ENCODE results near the gene PLTP.
"Not testable (repeated sequence)": the region's sequence is repeated elsewhere in the genome, so short reads cannot be mapped to it uniquely, and the experiment has no call there.

Gene PLTP

GRCh38 chr20:45919542-45920399 is 7.8 kb upstream of the PLTP start:
- DNase-seq (ENCODE audit: low spot score) = no peak

GRCh38 chr20:45918779-45919537 is 7.0 kb upstream of the PLTP start:
- DNase-seq (ENCODE audit: low spot score) = no peak

- no peak for DNase-seq (ENCODE audit: low spot score)
Measured at GRCh38 chr20:45918182-45918737, 6.3 kb upstream of the PLTP start.

GRCh38 chr20:45917790-45918141 is 5.8 kb upstream of the PLTP start:
- DNase-seq (ENCODE audit: low spot score) = no peak

- DNase-seq (ENCODE audit: low spot score) = no peak
Measured at GRCh38 chr20:45913116-45913515, 1.2 kb upstream of the PLTP start.

GRCh38 chr20:45912344-45912682 is 358 bp upstream of the PLTP start:
- DNase-seq (ENCODE audit: low spot score) = no peak

GRCh38 chr20:45910670-45911485 is 1.1 kb downstream of the PLTP start:
- peak; percentile 98 for DNase-seq (ENCODE audit: low spot score)

GRCh38 chr20:45909817-45910669 is 1.9 kb downstream of the PLTP start:
- DNase-seq (ENCODE audit: low spot score) = no peak

GRCh38 chr20:45909336-45909808 is 2.6 kb downstream of the PLTP start:
- no peak for DNase-seq (ENCODE audit: low spot score)

GRCh38 chr20:45908084-45908483 is 3.9 kb downstream of the PLTP start:
- no peak for DNase-seq (ENCODE audit: low spot score)

GRCh38 chr20:45907219-45907948 is 4.6 kb downstream of the PLTP start:
- no peak for DNase-seq (ENCODE audit: low spot score)

GRCh38 chr20:45905505-45906079 is 6.4 kb downstream of the PLTP start:
- no peak for DNase-seq (ENCODE audit: low spot score)

- DNase-seq (ENCODE audit: low spot score) = no peak
Measured at GRCh38 chr20:45904583-45905504, 7.1 kb downstream of the PLTP start.

- no peak for DNase-seq (ENCODE audit: low spot score)
Measured at GRCh38 chr20:45902199-45902701, 9.7 kb downstream of the PLTP start.

GRCh38 chr20:45901332-45901731 is 10.6 kb downstream of the PLTP start:
- DNase-seq (ENCODE audit: low spot score) = not testable (repeated sequence)

GRCh38 chr20:45899046-45899835 is 12.7 kb downstream of the PLTP start:
- DNase-seq (ENCODE audit: low spot score) = no peak

- no peak for DNase-seq (ENCODE audit: low spot score)
Measured at GRCh38 chr20:45898285-45898684, 13.7 kb downstream of the PLTP start.

- DNase-seq (ENCODE audit: low spot score) = no peak
Measured at GRCh38 chr20:45897692-45898091, 14.3 kb downstream of the PLTP start.

All from hematopoietic multipotent progenitor cell treated with erythropoietin and hydrocortisone succinate and interleukin-3 and kit ligand, for 15 days (in vitro differentiated cells).